Myocyte (in vitro differentiated cells): ENCODE results near the gene TPPP. TPM values are rescaled to one million over a fixed set of nuclear protein-coding genes. Genes with fewer than 3 reads are reported as not detected.

Source experiments
- DNase-seq: peaks from one replicate; pipeline ENCODE4 v3.0.0-alpha.2; 2012; ENCODE audit warnings: low read depth
- total RNA-seq: library from RNA; depleted of rRNA; stranded (reverse); fragments of >200 nt; gene quantifications from 2 replicates; pipeline ENCODE4 v1.2.3, GENCODE V29; 2014

Gene TPPP
- total RNA-seq, 1 donor from 2014 or later = 0.24 TPM

DNA sequence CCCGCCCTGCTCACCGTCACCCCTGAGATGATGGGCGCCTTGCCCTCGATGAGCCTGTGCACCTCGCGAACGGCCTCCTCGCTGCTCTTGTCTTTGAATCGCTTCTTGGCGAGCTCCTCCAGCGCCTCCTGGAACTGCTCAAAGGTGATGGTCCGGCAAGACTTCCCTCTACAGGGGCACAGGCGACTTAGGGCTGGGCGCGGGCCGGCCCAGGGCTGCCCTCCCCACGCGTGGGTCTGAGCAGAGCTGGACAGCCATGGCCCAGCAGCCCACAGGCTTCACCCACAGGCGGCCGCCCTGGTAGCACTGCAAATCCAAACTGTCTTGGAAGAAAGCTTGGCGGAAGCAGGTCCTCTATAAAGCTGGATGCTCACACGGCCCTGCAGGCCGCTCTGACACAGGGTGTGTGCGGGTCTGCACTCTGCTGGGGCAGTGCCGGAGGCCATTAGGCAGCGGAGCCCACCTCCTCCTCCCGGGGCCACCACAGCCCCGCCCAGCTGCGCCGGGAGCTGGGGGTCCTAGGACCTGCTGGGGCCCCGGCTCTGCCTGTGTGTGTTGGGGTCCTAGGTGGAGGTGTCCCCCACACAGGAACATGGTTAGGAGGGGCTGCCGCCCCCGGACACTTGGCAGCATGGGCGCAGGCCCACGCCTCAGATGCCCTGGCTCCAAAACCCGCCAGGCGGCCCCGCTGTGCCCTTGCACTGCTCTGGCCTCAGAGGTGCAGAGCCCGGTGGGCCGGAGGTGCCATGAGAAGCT lies 27.0 kb downstream of the TPPP start:
- no peak for DNase-seq

- DNase-seq = no peak
Observed at GRCh38 chr5:665541-665955, 27.6 kb downstream of the TPPP start.

DNA sequence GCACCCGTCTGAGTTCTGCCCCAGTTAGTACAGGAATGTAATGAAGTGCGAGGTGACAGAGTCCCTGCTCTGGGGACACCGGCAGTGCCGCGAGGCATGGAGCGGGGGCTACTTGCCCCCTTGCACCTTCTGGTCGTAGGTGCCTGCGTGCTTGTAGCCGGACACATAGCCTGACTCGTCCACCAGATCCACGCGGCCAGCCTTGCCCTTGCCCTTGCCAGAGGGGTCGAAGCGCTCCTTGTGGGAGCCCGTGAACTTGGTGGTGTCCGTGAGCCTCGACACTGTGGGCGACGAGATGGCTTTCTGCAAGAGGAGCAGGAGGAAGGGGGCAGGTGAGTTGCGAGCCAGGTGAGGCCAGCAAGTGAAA lies 28.2 kb downstream of the TPPP start:
- no peak for DNase-seq

DNA sequence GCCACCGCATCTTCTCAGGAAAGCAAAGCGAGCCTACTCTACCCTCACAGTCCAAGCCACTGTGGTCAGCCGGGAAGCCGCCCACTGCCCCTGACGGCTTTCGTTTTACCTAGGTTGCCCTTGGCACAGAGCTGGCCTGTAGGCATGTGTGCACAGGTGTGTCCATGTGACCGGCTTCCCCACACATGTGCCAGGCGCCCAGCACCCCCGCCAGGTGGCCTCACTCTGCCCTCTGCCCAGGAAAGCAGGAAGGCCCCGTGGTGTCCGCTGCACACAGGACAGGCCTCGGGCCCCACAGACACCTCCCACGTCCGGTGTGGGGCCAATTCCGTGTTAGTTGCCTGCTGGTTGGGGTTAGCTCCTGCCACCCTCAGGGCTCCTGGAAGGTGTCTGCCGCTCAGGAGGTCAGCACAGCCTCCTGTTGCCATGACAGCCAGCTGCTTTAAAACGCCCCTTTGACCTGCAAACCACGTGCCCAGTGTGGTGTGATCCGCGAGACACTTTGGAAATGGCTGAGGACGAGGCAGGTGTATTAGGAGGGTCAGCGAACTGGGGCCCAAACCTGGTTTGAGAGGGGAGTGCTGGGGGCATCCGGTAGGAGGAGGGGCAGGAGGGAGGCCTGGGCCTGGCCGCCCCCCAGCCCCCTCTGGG lies 28.7 kb downstream of the TPPP start:
- DNase-seq = no peak

GRCh38 chr5:663436-664342 lies 29.5 kb downstream of the TPPP start:
- no peak for DNase-seq

DNA sequence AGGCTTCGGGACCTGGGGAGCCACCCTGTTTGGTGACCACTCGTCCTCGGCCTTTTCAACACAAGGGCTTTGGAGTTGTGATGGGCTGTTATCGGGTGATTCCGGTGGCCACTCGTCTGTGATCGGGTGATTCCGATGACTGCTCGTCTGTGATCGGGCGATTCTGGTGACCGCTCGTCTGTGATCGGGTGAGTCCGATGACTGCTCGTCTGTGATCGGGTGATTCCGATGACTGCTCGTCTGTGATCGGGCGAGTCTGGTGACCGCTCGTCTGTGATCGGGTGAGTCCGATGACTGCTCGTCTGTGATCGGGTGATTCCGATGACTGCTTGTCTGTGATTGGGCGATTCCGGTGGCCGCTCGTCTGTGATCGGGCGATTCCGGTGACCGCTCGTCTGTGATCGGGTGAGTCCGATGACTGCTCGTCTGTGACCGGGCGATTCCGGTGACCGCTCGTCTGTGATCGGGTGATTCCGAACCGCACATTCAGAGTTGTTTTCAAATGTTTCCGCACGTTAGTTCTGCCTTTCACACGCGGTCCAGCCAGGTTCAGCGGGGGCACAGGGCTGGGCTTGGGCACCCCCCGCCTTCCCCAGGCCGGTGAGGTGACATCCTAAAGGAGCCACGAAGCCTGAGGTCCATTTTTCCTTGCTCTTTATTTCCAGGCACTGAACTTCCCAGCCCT lies 30.3 kb downstream of the TPPP start:
- no peak for DNase-seq

DNA sequence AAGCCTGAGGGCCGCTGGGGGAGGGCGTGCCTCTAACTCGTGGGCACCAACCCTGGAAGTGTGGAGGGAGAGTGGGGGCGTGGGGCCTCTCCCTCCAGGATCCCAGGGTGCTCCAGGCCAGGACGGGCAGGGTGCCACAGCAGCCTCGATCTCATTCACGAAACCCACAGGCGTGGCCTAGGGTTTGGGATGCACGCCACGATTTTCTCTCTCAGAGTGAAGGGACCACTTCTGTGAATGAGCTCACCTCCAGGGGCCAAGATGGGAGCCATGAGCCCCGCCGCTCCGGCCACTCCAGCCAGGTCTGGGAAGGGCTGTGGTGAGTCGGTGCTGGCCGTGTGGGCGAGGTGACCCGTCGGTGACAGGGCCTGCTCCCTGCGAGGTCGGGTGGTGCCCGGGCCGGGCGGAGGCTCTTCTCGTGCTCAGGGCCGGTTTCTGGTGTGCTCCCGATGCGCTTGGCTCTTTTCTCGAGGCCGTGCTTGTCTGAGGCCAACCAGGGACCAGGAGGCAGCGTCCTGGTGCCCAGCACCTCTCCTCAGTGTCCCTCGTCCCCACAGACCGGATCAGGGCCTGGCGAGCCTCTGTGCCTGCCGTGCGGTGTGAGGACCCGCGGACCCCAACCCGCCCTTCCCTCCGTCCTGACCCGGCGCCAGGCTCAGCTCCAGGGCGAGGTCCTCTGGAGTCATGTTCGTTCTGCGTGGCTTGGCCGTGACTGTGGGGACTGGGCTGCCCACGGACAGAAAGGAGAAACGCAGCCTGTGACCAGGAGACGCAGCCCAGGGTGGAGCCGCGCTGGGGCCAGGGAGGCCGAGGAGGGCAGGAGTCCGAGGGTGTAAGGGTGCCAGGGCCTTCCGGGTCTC lies 31.0 kb downstream of the TPPP start:
- DNase-seq = no peak

- DNase-seq = no peak
Observed at GRCh38 chr5:660491-661030, 32.6 kb downstream of the TPPP start.

GRCh38 chr5:659496-660263 lies 33.5 kb downstream of the TPPP start:
- DNase-seq = no peak

DNA sequence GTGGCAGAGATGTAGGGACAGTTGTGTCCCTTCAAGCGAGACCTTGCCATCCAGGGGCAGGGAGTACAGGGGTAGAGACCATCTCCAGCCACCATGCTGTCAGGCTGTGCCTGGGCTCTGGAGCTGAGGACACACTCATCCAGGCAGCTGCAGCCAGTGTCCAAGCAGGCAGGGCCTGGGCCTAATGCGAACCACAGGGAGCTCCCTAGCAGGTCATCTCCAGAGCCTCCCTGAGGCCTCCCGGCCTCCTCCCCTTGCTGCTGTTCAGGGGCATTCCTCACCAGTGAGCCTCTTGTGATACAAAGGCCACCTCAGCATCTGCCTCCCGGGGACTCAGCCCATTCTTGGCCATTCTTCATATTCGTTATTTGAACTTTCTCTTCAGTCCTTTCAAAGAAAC lies 35.0 kb downstream of the TPPP start:
- peak; percentile 26 for DNase-seq

DNA sequence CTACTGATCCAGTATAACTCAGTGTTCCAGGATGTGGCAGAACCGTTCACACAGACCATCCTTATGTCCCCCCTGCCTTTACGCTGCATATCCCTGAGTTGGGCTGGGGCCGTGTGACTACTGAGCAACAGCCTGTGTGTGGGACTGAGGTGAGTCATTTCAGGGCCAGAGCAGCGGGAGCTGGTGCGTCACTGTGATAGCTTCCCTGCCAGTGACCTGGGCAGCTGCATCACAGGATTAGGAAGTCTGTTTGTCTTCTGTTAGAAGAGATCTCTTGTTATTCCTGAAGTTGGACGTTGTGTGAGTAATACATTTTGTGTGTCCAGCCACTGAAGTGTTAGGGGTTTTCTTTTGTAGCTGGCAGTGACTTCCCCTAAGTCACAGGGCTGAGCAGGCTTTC lies 35.6 kb downstream of the TPPP start:
- peak; percentile 85 for DNase-seq

DNA sequence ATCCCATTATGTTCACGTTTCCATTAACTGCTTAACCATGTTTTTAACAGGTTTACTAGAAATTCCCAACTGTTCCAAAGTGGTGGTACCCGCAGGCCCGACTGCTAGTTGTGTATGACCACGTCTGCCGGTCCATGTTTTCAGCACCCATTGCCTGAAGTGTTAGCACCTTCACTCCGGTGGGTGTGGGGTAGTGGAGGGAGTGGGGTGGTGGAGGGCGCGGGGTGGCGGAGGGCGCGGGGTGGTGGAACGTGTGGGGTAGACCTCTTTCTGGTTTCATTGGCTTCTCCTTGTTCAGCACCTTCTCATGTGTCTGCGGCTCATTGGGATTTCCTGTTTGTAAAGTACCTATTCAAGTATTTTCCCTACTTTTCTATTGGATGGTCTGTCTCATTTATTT lies 37.7 kb downstream of the TPPP start:
- DNase-seq = no peak

- DNase-seq = no peak
Observed at GRCh38 chr5:654071-654778, 38.9 kb downstream of the TPPP start.

DNA sequence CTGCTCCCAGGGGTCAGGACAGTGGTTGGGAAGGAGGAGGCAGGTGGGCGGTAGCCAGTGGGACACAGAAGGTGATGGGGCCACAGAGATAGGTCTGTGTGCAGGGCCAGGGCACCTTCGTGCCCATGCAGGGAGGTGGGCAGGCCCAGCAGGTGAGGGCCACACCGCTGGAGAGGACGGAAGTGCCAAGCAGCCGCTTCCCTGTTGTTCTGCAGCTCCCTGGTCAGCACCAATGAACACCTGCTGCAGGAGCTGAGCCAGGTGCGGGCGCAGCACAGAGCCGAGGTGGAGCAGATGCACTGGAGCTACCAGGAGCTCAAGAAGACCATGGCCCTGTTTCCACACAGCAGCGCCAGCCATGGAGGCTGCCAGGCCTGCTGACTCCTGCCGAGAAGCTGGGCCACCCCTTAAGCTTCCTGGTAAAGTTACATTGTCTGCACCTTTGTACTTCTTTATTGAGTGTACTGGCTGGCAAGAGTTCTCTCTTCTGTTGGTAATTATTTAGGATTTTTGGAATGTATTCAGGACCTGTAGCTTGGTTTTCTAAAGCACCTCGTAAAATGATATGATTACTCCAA lies 40.3 kb downstream of the TPPP start:
- DNase-seq = no peak

GRCh38 chr5:652023-652515 lies 41.1 kb downstream of the TPPP start:
- no peak for DNase-seq

DNA sequence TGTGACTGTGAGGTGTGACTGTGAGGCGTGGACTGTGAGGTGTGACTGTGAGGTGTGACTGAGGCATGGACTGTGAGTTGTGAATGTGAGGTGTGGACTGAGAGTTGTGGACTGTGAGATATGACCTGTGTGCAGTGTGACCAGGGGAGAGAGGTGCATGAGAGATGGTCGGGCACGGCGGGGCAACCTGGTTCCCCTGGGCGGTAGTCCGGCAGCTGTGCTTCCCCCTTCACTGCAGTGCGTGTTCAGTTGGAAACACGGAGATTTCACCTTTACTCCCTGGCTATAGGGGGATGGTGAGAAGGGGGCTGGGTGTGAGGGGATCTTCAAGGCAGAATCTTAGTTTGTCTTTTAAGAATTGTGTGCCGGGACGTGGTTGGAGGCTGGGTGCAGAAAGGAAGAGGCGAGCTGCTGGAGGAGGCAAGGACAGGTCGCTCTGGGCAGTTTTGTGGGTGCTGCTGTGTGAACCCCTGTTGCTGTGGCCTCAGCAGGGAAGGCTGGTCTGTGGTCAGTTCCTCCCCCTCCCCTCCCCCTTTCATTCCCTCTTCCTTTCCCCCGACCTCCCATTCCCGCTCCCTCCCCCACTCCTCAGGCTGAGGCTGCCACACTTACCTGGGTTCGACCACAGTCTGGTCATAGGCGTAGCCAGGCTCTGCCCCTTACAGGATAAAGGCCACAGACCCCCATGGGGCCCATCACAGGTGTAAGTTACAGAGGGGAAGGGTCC lies 41.7 kb downstream of the TPPP start:
- no peak for DNase-seq

GRCh38 chr5:647727-648126 lies 45.4 kb downstream of the TPPP start:
- no peak for DNase-seq

GRCh38 chr5:647311-647710 lies 45.8 kb downstream of the TPPP start:
- peak; percentile 64 for DNase-seq
